ENCODE data around the gene APOC3.

Gene APOC3

DNA sequence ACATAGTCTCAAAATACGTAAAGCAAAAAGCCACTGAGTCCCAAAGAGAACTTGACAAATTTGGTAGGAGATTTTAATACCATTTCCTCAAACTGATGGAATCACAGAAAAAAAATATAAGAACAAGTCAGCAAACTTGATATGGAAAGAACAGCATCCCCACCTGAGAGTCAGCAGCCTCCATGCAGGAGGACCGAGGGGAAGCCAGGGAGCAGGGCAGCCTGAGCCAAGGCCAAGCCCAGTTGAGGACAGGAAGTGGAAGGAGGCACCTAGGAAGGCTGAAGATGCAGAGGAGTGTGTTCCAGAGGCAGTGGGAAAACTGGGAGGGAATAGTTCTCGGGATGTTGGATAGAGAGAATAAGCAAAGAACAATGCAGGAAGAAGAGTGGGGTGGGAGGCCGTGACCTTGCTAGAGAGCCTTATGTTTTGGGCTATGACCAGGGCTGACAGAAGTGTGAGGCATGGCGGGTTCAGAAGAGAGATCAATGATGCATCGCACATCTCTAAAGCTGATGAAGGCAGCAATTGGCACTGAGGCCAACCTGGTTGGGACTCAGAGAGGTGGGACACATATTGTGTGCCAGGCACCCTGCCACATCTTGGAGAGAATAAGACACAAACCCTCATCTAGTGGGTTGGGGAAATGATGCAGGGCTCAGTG lies 22.0 kb upstream of the APOC3 start:
- no peak overlapping the region for H3K4me3 ChIP-seq (ENCODE audit: low read length)
- DNase-seq (ENCODE audit: low read depth): no peak
- H3K4me1 ChIP-seq (ENCODE audit: control insufficient read depth, insufficient read depth, low read length): peaks cover 10% of the 10 kb centered on the region
- H3K9ac ChIP-seq (ENCODE audit: low read length): no peak overlapping the region
- no peaks in the 10 kb centered on the region for H3K36me3 ChIP-seq (ENCODE audit: control insufficient read depth, insufficient read depth, low read length, severe bottlenecking)
- no peaks in the 10 kb centered on the region for H3K9me3 ChIP-seq (ENCODE audit: control insufficient read depth, low read length)
- no peaks in the 10 kb centered on the region for H3K27me3 ChIP-seq (replicated peaks; ENCODE audit: control insufficient read depth, insufficient read depth, low read length)

DNA sequence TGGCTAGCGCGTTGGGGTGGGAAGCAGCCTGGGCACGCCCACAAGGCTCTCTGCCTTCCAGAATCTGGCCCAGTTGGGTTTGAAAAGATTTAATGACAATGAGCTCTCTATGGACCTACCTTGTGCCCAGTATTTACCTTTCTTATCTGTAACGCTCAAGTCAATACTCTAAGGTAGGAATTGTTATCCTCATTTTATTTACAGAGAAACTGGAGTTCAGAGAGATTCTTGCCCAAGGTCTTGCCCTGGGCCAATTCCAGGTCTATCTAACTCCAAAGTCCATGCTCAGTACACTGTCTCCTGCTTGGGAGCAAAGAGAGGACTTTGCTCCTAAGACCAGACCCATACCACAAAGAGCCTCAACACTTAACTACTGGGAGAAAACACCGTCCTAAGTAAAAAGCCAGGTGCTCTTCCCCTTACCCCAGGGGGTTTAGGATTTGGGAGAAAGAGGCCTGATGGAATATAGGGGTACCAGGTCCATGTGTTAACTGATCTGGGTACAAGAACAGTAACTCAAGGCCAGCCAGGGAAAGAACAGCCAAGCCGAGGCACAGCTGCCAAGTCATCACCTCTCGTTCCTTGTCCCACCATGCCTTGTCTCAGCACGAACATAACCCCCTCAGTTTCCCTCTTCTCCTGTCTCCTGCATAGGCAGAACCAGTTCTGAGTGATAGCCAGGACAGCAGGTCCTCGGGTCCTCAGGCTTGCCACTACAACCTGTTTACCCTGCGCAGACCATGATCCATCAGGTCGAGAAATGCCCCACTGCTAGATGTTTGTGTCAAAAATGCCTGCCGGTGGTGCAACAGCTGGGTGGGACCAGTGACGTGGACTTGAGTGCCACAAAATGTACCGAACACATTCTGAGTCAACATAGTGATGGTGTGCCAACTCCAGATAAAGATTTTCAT lies 21.2 kb upstream of the APOC3 start:
- no peak for DNase-seq (ENCODE audit: low read depth)
- Histone ChIP-seq H3K4me1 (ENCODE audit: control insufficient read depth, insufficient read depth, low read length) (peaks cover 10% of the 10 kb centered on the region), H3K9ac (ENCODE audit: low read length) (no peak overlapping the region), H3K4me3 (ENCODE audit: low read length) (no peak overlapping the region), H3K9me3 (ENCODE audit: control insufficient read depth, low read length) (peaks cover 3% of the 10 kb centered on the region), H3K27me3 (replicated peaks; ENCODE audit: control insufficient read depth, insufficient read depth, low read length) (no peaks in the 10 kb centered on the region), H3K36me3 (ENCODE audit: control insufficient read depth, insufficient read depth, low read length, severe bottlenecking) (no peaks in the 10 kb centered on the region)

DNA sequence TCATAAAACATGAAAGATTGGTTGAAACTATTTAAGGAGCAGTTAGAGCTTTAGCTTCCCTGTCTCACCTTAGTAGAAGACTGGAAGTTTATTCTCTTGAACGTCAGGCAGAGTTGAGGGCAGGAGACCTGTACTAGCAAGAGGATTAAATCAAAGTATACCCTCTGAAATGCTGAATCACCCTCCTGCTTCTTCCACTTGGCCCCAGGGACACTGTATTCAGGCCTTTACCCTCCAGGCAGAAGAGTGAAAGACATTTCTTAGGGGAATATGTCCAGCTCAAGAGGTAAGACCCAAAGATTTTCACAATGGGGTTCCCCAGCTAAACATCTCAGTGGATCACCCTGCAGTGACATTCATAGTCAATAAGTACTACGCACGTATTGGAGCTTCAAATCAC lies 18.5 kb upstream of the APOC3 start:
- no peaks in the 10 kb centered on the region for H3K27me3 ChIP-seq (replicated peaks; ENCODE audit: control insufficient read depth, insufficient read depth, low read length)
- H3K4me1 ChIP-seq (ENCODE audit: control insufficient read depth, insufficient read depth, low read length): peaks cover 10% of the 10 kb centered on the region
- H3K4me3 ChIP-seq (ENCODE audit: low read length): no peak overlapping the region
- no peaks in the 10 kb centered on the region for H3K36me3 ChIP-seq (ENCODE audit: control insufficient read depth, insufficient read depth, low read length, severe bottlenecking)
- peaks cover 3% of the 10 kb centered on the region for H3K9me3 ChIP-seq (ENCODE audit: control insufficient read depth, low read length)
- H3K9ac ChIP-seq (ENCODE audit: low read length): no peak overlapping the region
- no peak for DNase-seq (ENCODE audit: low read depth)

DNA sequence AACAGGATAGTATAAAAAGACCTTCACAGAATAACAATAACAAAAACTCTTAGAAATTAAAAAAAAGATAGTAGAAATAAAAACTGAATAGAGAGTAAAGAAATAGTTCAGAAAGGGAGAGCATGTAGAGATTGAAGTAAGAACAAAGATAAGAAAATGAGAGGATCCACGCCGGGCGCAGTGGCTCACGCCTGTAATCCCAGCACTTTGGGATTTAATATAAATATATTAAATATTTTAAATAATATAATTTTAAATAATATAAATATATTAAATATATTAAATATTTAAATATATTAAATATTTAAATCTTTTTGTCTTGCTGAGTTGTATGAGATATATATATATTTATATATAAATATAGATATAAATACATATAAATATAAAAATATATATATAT lies 17.6 kb upstream of the APOC3 start:
- Histone ChIP-seq H3K4me1 (ENCODE audit: control insufficient read depth, insufficient read depth, low read length) (peaks cover 10% of the 10 kb centered on the region), H3K4me3 (ENCODE audit: low read length) (no peak overlapping the region), H3K36me3 (ENCODE audit: control insufficient read depth, insufficient read depth, low read length, severe bottlenecking) (no peaks in the 10 kb centered on the region), H3K9me3 (ENCODE audit: control insufficient read depth, low read length) (peaks cover 3% of the 10 kb centered on the region), H3K9ac (ENCODE audit: low read length) (no peak overlapping the region), H3K27me3 (replicated peaks; ENCODE audit: control insufficient read depth, insufficient read depth, low read length) (no peaks in the 10 kb centered on the region)
- no peak for DNase-seq (ENCODE audit: low read depth)

DNA sequence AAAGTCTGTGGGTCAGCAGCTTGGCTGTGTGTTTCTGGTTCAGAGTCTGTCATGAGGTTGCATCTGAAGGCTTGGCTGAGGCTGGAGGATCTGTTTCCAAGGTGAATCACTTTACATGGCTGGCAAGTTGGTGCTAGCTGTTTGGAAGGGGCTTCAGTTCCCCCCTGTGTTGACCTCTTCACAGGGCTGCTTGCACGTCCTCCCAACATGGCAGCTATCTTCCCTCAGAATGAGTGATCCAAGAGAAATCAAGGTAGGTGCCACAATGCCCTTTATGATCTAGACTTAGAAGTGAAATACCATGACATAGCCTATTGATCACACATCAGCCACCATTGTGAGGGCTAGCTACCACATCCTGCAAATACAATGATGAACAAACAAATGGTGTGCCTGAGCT lies 16.5 kb upstream of the APOC3 start:
- H3K9me3 ChIP-seq (ENCODE audit: control insufficient read depth, low read length): peaks cover 3% of the 10 kb centered on the region
- H3K4me3 ChIP-seq (ENCODE audit: low read length): no peak overlapping the region
- H3K4me1 ChIP-seq (ENCODE audit: control insufficient read depth, insufficient read depth, low read length): peaks cover 10% of the 10 kb centered on the region
- no peaks in the 10 kb centered on the region for H3K36me3 ChIP-seq (ENCODE audit: control insufficient read depth, insufficient read depth, low read length, severe bottlenecking)
- H3K27me3 ChIP-seq (replicated peaks; ENCODE audit: control insufficient read depth, insufficient read depth, low read length): no peaks in the 10 kb centered on the region
- H3K9ac ChIP-seq (ENCODE audit: low read length): no peak overlapping the region
- no peak for DNase-seq (ENCODE audit: low read depth)

DNA sequence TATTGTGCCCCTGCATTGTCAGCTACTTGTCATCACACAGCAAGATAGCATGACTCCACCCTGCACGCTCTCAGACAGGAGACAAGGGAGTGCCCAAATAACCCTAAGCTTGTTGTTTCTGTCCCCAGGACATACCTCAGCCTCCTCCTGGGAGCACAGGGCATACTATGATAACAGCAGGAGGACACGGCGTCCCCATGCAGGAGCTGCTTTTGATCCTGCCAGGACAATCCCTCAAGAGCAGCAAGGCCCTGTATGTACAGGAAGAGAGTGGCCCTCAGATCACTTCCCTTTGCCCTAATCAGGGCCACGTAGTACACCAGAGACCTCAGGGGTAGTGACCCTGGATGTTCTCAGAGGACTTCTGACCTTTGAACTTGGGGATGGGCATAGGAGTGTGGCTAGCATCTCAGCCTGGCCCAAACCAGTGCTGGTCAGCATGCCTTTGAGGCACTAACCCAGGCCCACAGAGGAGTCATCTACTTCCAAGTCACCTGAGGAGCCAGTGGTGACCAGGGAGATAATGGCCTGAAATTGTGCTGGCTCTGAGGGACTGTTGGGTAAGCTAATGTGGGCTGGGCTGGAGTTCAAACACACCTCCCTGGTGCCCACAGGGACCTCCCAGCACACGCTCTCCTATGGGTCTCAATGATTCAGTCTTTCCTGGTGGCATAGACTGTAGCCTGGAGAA lies 15.8 kb upstream of the APOC3 start:
- Histone ChIP-seq H3K4me1 (ENCODE audit: control insufficient read depth, insufficient read depth, low read length) (peaks cover 4% of the 10 kb centered on the region), H3K27me3 (replicated peaks; ENCODE audit: control insufficient read depth, insufficient read depth, low read length) (no peaks in the 10 kb centered on the region), H3K9ac (ENCODE audit: low read length) (no peak overlapping the region), H3K9me3 (ENCODE audit: control insufficient read depth, low read length) (peaks cover 3% of the 10 kb centered on the region), H3K4me3 (ENCODE audit: low read length) (no peak overlapping the region), H3K36me3 (ENCODE audit: control insufficient read depth, insufficient read depth, low read length, severe bottlenecking) (no peaks in the 10 kb centered on the region)
- no peak for DNase-seq (ENCODE audit: low read depth)

DNA sequence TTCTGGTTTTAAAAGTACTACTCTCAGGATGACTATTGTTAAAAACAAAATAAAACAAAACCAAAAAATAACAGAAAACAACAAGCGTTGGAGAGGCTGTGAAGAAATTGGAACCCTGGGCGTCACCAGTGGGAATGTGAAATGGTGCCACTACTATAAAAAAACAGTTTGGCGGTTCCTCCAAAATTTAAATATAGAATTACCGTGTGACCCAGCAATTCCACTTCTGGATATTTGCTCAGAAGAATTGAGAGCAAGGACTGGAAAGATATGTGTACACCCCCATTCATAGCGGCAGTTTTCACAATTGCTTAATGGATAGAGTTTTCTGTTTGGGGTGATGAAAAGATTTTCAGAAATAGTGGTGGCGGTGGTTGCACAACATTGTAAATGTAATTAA lies 15.2 kb upstream of the APOC3 start:
- Histone ChIP-seq H3K4me1 (ENCODE audit: control insufficient read depth, insufficient read depth, low read length) (no peaks in the 10 kb centered on the region), H3K9ac (ENCODE audit: low read length) (no peak overlapping the region), H3K27me3 (replicated peaks; ENCODE audit: control insufficient read depth, insufficient read depth, low read length) (no peaks in the 10 kb centered on the region), H3K36me3 (ENCODE audit: control insufficient read depth, insufficient read depth, low read length, severe bottlenecking) (no peaks in the 10 kb centered on the region), H3K4me3 (ENCODE audit: low read length) (no peak overlapping the region), H3K9me3 (ENCODE audit: control insufficient read depth, low read length) (peaks cover 3% of the 10 kb centered on the region)
- no peak for DNase-seq (ENCODE audit: low read depth)

DNA sequence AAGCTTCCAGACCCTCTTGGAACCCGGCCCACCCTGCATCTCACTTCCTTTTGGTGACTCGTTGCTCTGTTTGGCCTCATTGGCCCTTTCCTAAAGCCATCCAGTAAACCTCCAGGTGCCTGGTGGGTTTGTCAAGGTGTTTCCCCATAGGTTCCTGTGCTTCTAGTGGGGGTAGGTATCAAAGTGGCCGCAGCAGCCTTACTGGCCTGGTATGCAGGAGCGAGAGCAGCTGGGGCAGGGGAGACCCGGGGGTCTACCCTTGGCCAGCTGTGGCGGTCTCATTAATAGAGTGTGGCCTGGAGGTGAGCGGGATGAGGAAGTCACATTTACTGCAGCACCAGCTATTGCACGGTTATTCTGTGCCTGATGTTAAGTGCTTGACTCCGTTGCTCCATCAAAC lies 10.7 kb upstream of the APOC3 start:
- no peak for DNase-seq (ENCODE audit: low read depth)
- no peaks in the 10 kb centered on the region for H3K36me3 ChIP-seq (ENCODE audit: control insufficient read depth, insufficient read depth, low read length, severe bottlenecking)
- no peak overlapping the region for H3K9ac ChIP-seq (ENCODE audit: low read length)
- no peaks in the 10 kb centered on the region for H3K9me3 ChIP-seq (ENCODE audit: control insufficient read depth, low read length)
- no peaks in the 10 kb centered on the region for H3K27me3 ChIP-seq (replicated peaks; ENCODE audit: control insufficient read depth, insufficient read depth, low read length)
- H3K4me1 ChIP-seq (ENCODE audit: control insufficient read depth, insufficient read depth, low read length): no peaks in the 10 kb centered on the region
- H3K4me3 ChIP-seq (ENCODE audit: low read length): no peak overlapping the region

DNA sequence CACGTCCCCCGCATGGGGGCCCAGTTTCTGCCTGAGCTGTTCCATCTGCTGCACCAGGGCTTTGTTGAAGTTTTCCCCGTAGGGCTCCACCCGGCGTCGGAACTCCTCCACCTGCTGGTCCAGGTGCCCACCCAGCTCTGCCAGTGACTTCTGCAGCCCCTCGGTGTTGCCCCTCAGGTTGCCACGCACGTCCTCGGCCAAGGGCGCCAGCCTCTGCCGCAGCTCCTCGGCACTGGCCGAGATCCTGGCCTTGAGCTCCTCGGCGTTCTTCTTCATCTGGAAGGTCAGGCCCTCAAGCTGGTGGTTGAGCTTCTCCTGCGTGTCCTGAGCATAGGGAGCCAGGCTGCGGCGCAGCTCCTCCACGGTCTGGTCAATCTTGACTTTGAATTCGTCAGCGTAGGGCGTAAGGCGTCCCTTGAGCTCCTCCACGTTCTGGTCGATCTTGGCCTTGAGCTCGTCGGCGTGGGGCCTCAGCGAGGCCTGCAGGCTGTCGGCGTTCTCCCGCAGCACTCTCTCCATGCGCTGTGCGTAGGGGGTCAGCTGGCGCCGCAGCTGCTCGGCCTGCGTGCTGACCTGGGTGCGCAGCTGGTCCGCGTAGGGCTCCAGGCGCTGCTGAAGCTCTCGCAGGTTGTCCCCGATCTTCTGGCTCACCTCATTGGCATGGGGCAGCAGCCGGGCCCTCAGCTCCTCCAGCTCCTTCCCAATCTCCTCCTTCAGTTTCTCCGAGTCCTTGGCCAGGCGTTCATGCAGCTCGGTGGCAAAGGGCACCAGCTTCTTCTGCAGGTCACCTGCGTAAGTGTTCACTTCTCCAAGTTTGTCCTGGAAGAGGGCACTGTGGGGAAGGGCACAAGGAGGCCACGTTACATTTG lies 8.4 kb upstream of the APOC3 start:
- no peaks in the 10 kb centered on the region for H3K36me3 ChIP-seq (ENCODE audit: control insufficient read depth, insufficient read depth, low read length, severe bottlenecking)
- DNase-seq (ENCODE audit: low read depth): no peak

DNA sequence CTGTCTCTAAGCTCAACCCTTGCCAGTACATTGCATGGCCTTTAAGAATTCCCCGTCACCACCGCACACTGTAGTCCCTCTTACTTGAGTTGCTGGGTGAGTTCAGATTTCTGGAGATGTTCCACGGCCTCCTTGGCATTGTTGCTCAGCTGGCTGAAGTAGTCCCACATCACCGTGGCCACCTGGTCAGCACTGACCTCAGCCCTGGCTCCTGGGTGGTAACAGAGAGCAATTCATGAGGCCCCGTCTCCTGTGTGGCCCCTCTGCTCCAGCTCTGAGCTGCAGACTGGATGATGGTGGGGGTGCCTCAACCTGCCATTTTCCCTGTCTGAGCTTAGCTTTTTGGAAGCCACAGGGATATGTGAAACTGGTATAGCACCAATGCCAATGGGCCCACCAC lies 7.1 kb upstream of the APOC3 start:
- H3K36me3 ChIP-seq (ENCODE audit: control insufficient read depth, insufficient read depth, low read length, severe bottlenecking): no peaks in the 10 kb centered on the region
- no peaks in the 10 kb centered on the region for H3K27me3 ChIP-seq (replicated peaks; ENCODE audit: control insufficient read depth, insufficient read depth, low read length)
- no peaks in the 10 kb centered on the region for H3K4me1 ChIP-seq (ENCODE audit: control insufficient read depth, insufficient read depth, low read length)
- H3K4me3 ChIP-seq (ENCODE audit: low read length): no peak overlapping the region
- DNase-seq (ENCODE audit: low read depth): no peak
- H3K9ac ChIP-seq (ENCODE audit: low read length): no peak overlapping the region
- no peaks in the 10 kb centered on the region for H3K9me3 ChIP-seq (ENCODE audit: control insufficient read depth, low read length)

More for the DNA sequence above, 8.4 kb upstream of the APOC3 start:
- Histone ChIP-seq H3K9me3 (ENCODE audit: control insufficient read depth, low read length) (no peaks in the 10 kb centered on the region), H3K4me1 (ENCODE audit: control insufficient read depth, insufficient read depth, low read length) (no peaks in the 10 kb centered on the region), H3K9ac (ENCODE audit: low read length) (no peak overlapping the region), H3K27me3 (replicated peaks; ENCODE audit: control insufficient read depth, insufficient read depth, low read length) (no peaks in the 10 kb centered on the region), H3K4me3 (ENCODE audit: low read length) (no peak overlapping the region)

Data from adipocyte (in vitro differentiated cells).